Fibroblast of gingiva (primary cell): ENCODE measurements around the gene DHRS3.
A peak's percentile ranks its signal among the peaks of the same experiment; 100 is the strongest.
"Not testable (repeated sequence)": the region's sequence is repeated elsewhere in the genome, so short reads cannot be mapped to it uniquely, and the experiment has no call there.

ENCODE experiments used
- DNase-seq: peaks from one replicate; pipeline ENCODE4 v3.0.0-alpha.2; 2011; ENCODE audit warnings: low read depth

The DHRS3 gene

DNA sequence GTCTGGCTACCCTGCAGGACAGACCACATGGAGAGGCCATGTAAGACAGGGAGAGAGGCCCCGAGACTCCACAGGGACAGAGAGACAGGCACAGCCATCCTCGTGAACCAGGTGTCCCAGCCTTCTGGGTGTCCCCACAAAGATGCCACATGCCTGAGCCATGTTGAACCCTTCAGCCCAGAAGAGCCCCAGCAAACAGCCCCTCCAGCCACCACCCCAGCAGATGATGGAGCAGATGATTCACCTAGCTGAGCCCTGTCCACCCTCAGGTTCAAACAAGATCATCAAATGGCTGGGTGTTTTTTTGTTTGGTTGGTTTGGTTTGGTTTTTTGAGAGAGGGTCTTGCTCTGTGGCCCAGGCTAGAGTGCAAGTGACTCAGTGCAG, 78.7 kb downstream of the DHRS3 start:
- DNase-seq, result no peak

GRCh38 chr1:12538536-12538935, 79.5 kb downstream of the DHRS3 start:
- DNase-seq, result not testable (repeated sequence)

DNA sequence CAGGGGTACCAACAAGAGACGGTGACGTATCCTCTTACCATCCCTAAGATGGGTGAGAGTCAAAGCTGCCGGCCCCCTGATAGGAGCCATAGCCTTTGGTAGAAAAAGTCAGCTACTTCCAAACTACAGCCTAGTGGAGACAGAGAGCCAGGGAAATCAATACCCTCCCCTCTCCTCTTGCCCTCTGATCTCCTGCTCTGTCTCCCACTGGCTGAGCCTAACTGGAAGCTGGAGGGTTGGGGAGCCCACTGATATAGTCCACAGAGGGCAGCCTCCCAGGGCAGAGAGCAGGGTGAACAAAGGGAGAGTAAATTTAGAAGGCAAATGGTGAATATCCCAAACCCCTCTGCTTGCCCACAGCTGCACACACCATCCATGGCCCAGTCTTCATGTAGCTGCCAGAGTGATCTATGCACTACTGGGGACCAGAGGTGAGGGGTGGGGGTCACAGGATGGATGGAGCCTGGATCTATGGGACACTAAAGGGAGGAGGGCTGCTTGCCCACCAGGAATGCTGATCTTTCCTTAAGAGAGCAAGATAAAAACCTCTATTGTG, 80.0 kb downstream of the DHRS3 start:
- no peak for DNase-seq

DNA sequence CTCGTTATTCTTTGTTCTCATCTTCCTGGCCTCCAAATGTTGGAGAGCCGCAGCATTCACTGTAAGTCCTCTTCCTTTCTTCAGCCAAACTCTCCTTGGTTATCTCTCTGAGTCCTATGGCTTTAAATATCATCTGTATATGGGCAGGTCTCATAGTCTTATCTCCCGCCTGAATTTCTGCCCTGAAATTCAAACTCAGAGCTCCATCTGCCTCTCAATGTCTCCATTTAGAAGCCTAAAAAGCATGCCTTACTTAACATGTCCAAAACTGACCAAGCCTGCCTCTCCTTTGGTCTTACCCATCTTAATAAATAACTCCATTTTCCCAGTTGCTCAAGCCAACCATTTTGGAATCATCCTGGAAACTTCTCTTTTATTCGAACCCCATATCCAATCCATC, 80.7 kb downstream of the DHRS3 start:
- DNase-seq, result no peak

DNA sequence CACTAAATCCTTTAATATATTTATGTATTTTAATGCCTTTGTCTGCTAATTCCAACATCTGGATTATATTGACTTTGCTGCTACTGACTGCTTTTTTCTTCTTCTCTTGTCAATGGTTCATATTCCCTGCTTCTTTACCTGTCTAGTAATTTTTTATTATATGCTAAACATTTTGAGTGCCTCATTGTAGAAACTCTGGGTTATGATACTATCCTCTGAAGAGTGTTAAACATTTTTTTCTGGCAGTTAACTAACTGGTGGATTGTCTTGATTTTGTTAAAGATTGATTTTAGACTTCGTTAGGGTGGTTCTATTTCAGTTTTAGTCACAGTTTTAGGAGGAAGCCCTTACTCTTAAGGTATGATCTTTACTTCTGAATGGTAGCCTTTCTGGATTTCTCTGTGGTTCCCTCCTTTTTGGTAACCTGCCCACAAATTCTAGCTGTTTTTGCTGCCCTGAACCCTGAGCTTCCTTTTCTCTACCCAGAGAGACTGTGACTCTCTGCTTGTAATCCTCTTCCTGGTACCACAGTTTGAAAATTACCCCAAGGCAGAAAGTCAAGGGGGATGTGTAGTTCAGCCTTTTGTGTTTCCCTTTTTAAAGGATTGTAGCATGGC, 81.9 kb downstream of the DHRS3 start:
- DNase-seq, result no peak

- DNase-seq, result no peak
Observed at GRCh38 chr1:12532405-12533315, 85.3 kb downstream of the DHRS3 start.

DNA sequence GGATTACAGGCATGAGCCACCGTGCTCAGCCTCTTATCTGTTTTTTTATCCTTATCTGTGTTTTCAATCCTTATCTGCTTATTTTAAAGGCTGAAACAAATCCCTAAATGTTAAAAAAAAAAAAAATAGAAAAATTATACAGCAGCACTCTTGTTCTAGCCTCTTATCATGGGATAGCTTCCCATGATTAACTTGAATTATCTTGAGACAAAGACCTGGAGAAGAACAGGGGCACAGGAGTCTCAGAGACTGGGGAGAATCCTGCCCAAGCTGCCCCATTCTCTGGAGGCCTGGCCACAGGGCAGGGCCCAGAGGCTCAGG, 86.9 kb downstream of the DHRS3 start:
- no peak for DNase-seq

DNA sequence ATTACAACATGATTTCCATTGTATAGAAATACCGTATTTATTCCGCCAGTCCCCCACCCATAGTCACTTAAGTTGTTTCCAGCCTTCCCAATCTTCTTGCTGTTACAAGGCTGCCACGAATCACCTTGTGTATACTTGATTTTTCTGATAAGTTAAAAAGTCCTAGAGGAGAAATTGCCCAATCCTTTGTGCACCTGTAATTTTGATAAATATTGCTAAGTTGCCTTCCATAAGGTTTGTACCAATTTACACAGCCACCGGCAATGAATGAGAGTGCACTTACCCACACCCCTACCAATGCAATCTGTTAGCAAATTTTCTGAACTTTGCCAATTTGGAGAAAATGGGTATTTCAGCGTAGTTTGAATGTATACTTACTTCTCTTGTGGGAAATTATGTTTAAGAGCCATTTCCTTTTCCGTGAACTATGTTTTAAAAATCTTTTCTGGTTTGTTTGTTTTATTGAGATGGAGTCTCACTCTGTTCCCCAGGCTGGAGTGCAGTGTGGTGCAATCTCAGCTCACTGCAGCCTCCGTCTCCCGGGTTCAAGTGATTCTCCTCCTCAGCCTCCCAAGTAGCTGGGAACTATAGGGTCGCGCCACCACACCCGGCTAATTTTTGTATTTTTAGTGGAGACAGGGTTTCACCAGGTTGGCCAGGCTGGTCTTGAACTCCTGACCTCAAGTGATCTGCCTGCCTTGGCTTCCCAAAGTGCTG, 87.4 kb downstream of the DHRS3 start:
- no peak for DNase-seq

GRCh38 chr1:12529640-12530174, 88.3 kb downstream of the DHRS3 start:
- no peak for DNase-seq

DNA sequence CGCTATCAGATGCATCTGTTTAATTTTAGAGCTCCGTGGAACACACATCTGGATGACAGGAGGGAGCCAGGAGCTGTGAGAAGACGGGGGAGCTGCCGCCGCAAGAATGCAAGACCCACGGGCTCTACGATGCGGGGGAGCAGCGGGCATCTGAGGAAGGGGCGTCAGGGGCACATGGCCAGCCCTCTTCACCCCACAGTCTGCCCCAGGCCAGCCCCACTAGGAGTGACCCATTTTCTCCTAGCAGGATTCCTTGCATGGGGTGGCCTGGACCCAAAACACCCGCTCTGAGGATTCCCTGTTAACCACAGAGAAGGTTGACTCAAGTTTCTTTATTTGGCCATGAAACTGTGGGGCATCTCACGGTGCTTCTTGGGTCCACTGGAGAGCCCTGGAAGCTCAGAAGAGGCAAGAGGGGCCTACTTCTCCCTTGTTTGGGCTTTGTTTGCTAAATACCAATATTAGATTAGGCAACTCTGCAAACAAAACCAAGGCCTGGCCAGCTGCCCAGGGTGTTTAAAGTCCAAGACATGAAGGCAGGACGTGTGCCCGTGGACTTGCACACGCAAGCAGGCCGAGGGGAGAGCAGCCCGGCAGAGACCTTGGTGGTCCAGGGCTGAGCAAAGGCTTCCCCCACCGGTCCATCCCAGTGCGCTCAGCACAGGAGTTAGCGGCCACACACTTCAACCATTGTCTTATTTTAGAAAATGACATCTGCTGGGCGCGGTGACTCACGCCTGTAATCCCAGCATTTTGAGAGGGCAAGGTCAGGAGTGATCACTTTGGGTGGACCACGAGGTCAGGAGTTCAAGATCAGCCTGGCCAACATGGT, 89.8 kb downstream of the DHRS3 start:
- DNase-seq, result peak; percentile 89

- no peak for DNase-seq
Observed at GRCh38 chr1:12527564-12527963, 90.4 kb downstream of the DHRS3 start.

DNA sequence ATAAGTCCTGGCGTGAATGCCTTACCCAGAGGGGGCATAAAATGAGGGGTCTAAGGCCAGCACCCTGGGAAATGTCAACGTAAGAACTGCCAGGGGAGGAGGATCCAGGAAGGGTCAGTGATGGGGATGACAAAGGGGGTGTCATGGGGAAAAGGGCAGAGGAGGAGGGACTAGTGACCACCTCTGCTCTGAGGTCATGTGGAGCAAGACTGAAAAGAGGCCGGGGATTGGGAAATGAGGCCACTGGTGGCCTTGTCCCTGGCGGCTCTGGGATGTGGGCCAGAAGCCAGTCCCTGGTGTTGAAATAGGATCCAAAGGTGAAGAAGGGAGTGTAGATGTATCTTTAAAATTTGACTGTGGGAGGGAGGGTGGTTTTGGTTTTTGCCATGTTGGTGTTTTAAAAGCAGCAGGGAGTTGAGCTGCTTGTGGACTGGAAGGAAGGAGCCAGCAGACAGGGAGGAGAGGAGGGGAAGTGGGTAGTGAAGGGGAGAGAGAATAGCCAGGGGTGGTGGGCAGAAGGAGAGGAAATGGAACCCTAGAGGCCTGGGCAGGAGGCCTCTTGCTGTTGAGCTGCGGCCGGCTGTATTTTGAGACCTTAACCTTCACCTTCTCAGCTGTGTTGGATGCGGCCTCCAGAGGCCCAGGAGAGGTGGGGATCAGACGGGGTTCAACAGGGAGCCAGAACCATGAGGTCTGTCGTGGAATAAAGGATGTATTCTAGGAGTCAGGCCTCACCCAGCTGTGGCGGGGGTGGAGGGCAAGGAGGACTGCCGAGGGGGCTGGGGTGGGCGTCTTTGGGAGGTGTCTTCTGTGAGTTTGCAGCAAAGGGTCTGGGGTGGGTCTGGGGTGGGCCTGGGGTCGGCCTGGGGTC, 92.5 kb downstream of the DHRS3 start:
- DNase-seq, result peak; percentile 74

DNA sequence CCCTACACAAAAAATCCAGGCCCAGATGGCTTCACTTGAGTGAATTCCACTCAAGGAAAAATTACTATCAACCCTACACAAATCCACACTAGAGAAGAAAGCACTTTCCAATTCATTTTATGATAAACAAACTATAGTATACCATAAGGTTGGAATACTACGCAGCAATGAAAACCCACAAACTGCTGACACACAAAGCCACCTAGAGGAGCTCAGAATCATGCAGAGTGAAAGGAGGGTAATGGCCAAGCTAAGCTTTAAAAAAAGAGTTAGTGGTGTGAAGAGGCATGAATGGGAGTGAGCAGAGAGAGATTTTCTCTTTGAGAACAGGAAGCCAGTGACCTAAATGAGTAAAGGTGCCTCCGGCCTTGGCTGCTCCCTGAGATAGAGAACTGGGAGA, 93.7 kb downstream of the DHRS3 start:
- DNase-seq, result no peak

- not testable (repeated sequence) for DNase-seq
Observed at GRCh38 chr1:12522780-12523179, 95.2 kb downstream of the DHRS3 start.

GRCh38 chr1:12521096-12521495, 96.9 kb downstream of the DHRS3 start:
- DNase-seq, result no peak

GRCh38 chr1:12519693-12520364, 98.2 kb downstream of the DHRS3 start:
- DNase-seq, result no peak

GRCh38 chr1:12518931-12519692, 98.9 kb downstream of the DHRS3 start:
- DNase-seq, result peak; percentile 62
